ENCODE data around the gene LRRN4CL.

Gene LRRN4CL

DNA sequence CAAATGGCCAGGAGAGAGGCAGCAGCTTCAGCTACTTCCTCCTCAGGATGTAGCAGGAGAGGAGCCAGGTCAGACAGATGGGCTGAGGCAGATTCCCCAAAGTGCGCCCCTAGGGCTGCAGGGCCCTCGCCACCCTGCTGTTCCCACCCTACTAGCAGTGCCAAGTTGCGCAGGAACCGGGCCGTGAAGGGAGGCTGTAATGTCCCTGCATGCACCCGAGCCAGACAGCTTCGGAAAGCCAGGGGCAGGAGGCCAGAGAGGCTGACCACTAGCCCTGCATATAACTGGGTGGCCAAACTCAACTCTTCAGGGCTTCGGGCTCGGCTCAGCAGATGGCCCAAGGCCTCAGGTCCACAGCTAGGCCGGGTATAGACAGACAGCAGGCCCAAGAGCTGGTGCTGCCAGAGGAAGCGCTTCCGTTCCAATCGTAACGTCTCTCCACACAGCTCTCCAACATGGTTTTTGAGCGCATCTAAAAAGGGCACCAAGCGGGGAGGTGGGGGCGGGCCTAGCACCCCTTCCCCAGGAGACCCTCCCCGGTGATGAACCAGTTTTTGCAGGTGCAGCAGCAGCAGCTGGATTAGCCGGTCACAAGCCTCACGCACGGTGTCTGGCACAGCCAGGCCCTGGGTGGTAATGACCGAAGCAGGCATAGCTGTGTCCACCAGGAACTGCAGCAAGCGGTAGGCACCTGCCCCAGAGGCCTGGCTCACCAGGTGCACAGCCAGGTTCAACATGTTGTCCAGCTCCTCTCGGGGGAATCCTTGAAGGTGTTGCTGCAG, 41.0 kb downstream of the LRRN4CL start:
- in situ Hi-C loops (cut with MboI; ENCODE audit: low sequenced_read_pairs): no loop called here

DNA sequence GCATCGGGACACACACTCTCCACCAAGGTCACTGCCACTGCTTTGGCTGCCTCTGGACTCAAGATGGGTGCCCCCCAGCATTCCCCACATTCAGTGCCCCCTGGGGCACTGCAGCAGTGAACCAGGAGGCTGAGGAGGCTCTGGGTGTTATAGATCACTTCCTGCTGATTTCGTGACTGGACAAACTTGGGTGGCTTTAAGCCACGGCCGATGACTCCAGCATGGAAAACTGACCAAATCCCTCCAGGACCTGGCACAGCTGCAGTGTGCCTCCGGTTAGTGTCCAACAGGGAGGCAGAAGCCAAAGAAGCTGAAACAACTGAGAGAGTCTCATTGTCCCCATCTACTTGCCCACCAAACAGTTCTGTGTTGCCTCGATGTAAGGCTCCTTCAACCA, 41.7 kb downstream of the LRRN4CL start:
- in situ Hi-C loops (cut with MboI; ENCODE audit: low sequenced_read_pairs): no loop called here

DNA sequence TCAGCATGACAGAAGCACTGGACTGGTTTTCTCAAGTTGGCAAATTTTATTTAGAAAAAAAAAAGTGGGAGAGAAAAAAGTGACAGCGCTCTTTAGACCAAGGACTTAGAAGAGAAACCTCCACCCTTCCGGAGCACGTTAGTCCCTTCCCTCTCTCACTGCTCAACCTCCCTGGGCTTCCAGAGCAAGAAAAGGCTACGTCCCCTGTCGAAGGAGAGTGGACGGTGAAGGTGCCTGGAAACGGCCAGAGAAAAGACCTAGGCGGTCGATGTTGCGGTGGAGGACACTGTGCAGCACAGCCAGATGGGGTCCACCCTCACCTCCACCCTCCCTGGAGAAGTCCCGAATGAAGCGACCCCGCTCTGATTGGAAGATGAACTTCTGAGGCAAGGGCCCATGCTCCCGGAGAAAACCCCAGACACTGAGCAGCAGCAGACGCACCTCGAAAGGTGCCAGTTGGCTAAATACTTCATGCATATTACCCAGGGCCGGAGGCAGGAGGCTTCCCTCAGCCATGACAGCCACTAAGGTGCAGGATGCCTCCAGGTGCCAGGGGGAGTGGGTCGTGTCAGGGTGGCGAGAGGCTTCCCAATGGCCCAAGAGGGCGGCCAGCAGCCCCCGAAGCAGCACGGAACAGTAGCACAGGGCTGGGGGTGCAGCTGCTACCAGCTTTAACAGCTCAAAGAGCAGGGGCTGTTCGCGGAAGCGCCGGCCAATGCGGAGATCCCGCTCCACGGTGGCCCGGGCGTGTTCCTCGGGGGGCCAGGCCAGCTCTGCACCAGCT, 42.3 kb downstream of the LRRN4CL start:
- in situ Hi-C loops (cut with MboI; ENCODE audit: low sequenced_read_pairs): no loop called here

DNA sequence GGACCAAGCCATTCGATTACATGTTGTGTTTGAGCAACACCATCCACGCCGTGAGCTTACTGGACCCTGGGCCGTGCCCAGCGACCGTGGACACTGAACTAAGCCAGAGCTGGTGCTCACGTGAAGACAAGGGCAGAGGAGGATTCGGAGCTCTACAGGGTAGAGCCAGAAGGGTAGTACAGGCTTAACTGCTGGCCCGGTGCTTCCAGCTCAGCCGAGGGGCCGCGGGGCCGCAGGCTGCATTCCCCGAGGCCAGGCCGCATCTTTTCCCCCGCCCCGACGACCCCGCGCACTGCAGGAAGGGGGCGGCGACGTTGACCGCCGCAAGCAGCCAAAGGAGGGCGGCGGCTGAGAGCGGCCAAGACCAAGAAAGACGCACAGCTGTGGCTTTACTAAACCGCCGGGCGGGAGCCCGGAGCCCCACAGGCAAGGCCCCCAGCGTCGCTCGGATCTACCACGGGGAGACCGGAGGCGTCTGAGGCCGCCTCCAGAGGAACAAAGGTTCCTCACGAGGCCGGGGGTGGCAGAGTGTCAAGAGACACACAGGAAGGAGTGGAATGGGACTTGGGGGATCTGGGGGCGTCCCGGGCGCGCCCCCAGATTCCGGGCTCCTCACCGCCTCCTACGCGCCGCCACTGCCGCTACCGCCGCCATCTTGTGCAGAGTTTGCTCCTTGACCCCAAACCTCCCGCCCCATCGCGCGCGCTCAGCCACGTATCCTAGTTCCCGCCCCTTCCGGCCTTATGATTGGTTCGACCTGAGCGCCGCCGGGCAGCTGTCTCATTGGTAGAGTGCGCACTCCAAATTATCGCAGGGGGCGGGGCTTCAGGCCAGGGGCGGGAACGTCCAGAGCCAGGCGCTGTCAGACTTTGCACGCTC, 43.1 kb downstream of the LRRN4CL start, which contains the start of gene GANAB:
Gene GANAB (minus strand): TSS at position 668 of the 879 bp plus-strand sequence. CDS start 14 bp downstream, at position 654.
- in situ Hi-C loops (cut with MboI; ENCODE audit: low sequenced_read_pairs): no loop called here

DNA sequence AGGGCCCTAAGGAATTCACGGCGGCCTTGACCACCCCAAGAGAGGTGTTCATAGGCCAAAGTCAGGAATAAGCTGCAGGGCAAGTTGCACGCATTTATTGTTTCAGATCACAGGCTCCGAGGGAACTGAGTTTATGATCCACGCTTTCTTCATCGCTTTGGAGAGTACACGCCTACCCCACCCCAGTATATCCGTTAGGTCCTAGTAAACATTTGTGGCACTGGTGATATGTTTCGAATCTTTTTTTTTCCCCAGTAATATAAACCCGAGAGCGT, 43.7 kb downstream of the LRRN4CL start:
- in situ Hi-C loops (cut with MboI; ENCODE audit: low sequenced_read_pairs): no loop called here

DNA sequence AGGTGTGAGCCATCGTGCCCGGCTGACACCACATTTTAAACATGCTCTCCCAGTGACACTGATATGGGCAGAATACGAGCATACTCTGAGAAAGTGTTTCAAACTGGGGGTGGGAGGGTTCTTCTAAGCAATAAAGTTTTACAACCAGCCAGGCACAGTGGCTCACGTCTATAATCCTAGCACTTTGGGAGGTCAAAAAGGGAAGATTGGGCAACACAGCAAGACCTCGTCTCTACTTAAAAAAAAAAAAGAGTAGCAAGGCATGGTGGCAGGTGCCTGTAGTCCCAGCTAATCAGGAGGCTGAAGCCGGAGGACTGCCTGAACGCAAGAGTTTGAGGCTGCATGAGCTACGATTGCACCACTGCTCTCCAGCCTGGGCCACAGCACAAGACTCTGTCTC, 45.1 kb downstream of the LRRN4CL start:
- in situ Hi-C loops (cut with MboI; ENCODE audit: low sequenced_read_pairs): no loop called here
